OCI-LY1 (cell line): ENCODE measurements around the gene ABRAXAS1.

ENCODE experiments used
- CTCF ChIP-seq: fragments of 200-600 bp; sonication (generic), shearing (Covaris generic); IDR thresholded peaks from 2 replicates; pipeline ENCODE4 v1.5.1; 2017; ENCODE audit warnings: mild to moderate bottlenecking, antibody characterized with exemption, low read length, moderate library complexity, mixed read lengths
- EZH2 ChIP-seq: fragments of 200-600 bp; sonication (generic), shearing (Covaris generic); IDR thresholded peaks from 2 replicates; pipeline ENCODE4 v1.8.0; 2017; ENCODE audit warnings: borderline replicate concordance, mixed run types, mild to moderate bottlenecking, antibody characterized with exemption, low read length, moderate library complexity, mixed read lengths

DNA sequence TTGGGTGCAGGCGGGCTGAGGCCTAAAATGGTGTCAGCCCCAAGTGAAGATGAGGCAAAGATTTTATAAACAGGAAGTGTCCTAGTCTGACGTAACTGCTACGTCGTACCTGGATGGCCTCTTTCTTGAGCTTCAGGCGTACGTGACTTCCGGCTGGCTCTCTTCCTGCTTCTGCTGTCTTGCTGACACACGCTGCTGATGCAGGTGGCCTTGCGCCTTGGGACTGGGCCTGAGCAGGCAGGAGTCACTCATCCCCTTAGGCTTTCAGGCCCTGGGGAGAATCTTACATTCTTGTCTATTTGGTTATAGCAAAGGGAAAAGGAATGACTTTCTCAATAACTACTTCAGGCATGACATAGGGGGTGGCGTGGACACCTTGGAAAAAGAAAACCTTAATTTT is 20.1 kb upstream of the ABRAXAS1 start:
- TF ChIP-seq CTCF, result no peak
- no peak for TF ChIP-seq EZH2
